GM13976 (cell line): Measurements from ENCODE around the gene MRPL28.

Experiments
- DNase-seq: peaks from one replicate; pipeline ENCODE4 v3.0.0; 2012; ENCODE audit warnings: low spot score
- in situ Hi-C: fragments of 300-500 bp; cut with MboI; formaldehyde crosslinking; loops from one replicate; pipeline ENCODE4 v1.12.0; 2022; ENCODE audit warnings: low sequenced_read_pairs, mixed read lengths, inconsistent platforms; ENCODE audit not compliant: unreplicated experiment
- TF ChIP-seq, protein P1 (sequence below): IDR thresholded peaks from 2 replicates; pipeline ENCODE4 v1.5.1; 2012; ENCODE audit warnings: borderline replicate concordance, mild to moderate bottlenecking; ENCODE audit not compliant: insufficient read depth; ENCODE audit errors: extremely low read depth, missing control alignments, control extremely low read depth

MRPL28 gene

DNA sequence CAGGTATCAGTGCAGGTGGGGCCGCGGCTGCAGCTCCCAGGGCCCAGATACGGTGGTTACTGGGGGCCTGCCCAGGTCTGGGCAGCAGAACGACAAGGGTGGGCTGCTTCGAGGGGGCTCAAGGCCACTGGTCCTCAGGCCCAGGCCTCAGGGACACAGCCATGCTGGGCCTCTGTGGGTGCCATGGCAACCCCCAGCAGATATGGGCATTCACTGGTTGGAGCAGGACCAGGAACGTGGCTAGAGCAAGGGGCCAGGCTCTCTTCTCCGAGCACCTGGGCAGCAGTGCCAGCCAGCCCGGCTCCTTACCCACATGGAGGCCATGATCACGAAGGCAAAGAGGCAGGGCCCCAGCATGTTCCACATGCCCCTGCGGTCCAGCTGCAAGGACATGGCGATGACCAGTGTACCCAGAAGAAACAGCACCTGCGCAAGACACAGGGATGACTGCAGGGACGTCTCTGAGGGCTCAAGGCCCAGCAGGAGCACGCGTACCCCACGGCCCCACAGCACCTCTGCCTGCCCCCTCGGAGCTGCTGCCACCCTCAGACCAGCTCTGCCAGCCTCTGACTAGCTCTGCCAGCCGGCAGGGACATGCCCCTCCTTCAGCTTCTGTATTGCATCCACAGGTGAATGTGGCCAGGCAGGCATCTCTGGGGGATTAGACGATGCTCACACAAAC, 2.1 kb upstream of the MRPL28 start:
- in situ Hi-C loops: no loop called here
- no peak for DNase-seq
- TF ChIP-seq, protein P1, sequence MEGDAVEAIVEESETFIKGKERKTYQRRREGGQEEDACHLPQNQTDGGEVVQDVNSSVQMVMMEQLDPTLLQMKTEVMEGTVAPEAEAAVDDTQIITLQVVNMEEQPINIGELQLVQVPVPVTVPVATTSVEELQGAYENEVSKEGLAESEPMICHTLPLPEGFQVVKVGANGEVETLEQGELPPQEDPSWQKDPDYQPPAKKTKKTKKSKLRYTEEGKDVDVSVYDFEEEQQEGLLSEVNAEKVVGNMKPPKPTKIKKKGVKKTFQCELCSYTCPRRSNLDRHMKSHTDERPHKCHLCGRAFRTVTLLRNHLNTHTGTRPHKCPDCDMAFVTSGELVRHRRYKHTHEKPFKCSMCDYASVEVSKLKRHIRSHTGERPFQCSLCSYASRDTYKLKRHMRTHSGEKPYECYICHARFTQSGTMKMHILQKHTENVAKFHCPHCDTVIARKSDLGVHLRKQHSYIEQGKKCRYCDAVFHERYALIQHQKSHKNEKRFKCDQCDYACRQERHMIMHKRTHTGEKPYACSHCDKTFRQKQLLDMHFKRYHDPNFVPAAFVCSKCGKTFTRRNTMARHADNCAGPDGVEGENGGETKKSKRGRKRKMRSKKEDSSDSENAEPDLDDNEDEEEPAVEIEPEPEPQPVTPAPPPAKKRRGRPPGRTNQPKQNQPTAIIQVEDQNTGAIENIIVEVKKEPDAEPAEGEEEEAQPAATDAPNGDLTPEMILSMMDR: no peak

DNA sequence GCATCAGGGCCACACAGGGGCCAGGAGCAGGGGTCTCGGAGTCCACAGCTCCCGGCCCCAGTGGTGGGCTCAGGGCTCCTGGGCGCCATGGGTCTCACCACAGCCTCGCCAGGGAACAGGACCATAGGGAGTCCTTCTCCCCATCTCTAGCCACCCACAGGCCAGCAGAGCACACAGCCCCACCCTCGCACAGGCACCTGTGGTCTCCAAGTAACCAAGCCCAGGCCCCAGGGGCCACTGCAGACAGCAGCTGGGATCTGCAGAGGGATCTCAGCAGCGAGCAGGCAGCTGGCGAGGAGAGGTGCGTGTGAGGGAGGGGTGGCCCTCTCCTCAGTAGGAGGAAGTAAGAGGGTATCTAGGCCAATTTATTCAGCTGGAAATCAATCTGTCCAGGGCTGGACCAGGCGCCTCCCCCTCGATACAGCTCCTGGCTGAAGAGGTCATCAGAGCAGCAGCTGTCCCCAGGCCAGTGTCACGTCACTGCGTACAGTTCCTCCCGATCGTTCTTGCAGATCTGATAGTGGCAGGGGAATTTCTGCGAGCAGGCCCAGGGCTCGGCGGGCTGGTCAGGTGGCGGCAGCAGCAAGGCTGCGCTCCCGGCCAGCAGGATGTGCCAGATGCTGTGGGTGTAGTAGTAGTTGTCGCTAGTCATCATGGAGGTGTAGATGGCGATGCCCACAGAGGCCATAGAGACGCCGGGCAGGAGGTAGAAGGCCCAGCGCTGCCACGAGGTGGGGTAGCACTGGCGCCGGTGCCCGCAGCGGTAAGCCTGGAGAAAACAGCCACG, 1.4 kb upstream of the MRPL28 start:
- DNase-seq: no peak
- TF ChIP-seq, protein P1: no peak
- in situ Hi-C loops: no loop called here

DNA sequence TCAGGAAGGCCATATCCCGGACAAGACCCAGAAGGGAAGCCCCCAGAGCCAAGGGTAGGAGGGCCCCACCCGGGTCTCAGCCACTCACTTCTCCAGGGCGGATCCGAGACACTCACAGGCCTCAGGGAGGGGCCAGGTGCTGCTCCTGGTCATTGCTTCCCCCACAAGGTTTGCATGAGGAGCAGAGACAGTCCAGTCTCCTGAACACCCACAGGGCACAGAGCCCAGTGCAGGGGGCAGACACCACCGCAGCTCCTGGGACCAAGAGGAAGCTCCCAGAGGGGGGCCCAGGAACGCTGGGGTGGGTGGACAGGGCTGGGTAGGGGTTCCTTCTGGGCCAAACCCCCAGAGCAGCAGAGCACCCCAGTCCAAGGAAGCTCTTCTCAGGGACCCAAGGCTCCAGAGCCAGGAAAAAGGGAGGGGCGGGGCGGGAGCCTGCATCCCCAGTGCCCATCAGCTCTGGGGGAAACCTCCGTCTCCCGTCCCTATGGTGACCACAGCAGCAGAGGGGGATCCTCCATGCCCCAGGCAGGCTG, 709 bp upstream of the MRPL28 start:
- no peak for DNase-seq
- TF ChIP-seq, protein P1: no peak
- in situ Hi-C loops: no loop called here

DNA sequence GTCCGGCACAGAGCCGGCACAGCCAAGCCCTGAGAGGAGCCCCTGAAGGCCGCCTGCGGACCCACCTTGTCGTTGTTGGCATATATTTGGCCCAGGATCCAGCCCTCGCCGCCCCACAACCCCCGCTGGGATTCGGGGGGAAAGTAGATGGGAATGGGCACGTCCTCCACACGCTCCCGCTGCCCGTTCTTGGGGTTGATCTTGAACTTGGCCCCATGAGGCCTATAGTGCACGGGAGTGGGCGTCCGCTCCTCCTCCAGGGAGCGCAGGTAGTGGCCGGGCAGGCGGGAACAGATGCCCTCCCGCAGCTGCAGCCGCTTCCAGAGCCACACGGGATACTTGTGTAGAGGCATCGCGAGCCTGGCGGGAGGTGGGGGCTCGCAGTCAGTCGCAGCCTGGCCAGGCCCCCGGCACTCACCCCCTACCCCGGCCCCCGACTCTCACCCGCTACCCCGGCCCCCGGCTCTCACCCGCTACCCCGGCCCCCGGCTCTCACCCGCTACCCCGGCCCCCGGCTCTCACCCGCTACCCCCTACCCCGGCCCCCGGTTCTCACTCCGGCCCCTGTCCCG, 387 bp downstream of the MRPL28 start:
- DNase-seq: no peak
- in situ Hi-C loops: no loop called here
- TF ChIP-seq, protein P1: no peak

DNA sequence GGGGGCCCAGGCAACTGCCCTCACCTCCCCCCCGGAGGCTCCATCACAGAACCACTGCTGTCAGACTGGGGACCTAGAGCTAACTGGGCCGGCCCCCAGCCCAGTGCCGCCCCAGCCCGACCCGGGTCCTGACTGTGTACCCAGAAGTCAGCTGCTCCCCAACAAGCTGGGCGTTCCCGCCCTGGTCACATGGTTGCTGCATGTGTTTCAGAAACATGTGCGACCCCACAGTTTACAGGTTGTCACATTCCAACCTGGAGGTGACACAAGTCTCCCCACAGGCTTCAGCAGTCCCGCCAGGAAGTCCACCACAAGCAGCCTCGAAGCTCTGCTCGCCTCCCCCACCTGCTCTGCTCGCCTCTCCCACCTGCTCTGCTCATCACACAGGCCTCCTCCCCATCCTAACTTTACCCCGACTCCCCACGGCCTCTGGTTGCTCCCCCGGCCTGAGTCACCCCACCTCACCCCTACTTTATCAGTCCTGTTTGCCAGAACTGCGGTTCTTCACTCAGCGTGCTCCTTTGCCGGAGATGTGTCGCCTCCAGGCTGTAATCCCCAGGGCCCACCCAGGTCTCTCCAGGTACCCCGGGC, 968 bp downstream of the MRPL28 start:
- in situ Hi-C loops: no loop called here
- no peak for DNase-seq
- TF ChIP-seq, protein P1: no peak
